GM12801 (cell line): ENCODE measurements around the gene GOLGA1.

Experiments used
- TF ChIP-seq, protein P1 (sequence below): IDR thresholded peaks from one replicate; pipeline ENCODE4 v1.5.1; 2011; ENCODE audit warnings: control low read depth; ENCODE audit not compliant: insufficient read length; ENCODE audit errors: extremely low read depth

The GOLGA1 gene

DNA sequence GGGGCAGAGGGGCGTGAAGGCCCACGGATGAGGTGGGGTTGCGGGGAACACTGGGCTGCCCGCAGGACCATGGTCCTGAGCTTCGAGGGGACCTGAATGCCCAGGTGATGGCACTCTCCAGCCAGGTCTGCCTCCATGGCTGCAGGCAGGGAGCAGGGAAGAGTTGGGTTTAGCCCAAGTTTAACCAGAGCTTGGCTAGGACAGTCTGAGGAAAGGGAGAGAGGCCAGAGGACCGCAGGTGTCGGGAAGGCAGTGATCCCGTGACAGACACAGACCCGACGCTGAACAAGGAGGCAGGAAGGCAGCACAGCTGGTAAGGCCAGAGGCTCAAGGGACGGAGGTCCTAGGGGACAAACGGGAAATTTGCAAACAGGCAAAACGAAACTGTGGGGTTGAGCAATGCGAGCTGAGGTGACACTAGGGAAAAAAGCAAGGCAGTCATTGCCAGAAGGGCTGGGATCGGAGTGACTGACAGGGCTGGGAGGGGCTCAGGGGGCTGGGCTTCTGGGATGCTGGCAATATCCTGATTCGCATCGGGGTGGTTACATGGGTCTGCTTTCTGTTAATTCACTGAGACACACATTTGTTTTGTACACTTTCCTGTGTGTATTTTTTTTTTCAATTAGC is 53.9 kb downstream of the GOLGA1 start:
- TF ChIP-seq, protein P1, sequence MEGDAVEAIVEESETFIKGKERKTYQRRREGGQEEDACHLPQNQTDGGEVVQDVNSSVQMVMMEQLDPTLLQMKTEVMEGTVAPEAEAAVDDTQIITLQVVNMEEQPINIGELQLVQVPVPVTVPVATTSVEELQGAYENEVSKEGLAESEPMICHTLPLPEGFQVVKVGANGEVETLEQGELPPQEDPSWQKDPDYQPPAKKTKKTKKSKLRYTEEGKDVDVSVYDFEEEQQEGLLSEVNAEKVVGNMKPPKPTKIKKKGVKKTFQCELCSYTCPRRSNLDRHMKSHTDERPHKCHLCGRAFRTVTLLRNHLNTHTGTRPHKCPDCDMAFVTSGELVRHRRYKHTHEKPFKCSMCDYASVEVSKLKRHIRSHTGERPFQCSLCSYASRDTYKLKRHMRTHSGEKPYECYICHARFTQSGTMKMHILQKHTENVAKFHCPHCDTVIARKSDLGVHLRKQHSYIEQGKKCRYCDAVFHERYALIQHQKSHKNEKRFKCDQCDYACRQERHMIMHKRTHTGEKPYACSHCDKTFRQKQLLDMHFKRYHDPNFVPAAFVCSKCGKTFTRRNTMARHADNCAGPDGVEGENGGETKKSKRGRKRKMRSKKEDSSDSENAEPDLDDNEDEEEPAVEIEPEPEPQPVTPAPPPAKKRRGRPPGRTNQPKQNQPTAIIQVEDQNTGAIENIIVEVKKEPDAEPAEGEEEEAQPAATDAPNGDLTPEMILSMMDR: no peak

DNA sequence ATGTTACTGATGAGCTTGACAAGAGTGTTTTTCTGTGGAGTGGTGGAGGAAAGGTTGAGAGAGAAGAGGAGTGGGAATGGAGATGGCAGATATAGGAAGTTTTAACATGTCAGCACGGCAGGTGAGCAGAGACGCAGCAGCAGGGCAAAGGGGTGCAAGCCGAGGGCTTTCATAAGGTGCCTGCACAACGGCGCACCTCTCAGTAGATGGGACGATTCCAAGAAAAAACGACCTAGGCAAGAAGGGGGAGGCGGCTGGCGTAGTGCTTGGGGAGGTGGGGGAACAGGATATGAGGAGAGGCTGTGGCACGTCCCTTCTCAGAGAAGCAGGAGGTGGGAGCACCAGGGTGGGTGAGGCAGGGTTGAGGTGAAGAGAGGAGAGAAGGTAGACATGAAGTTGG is 54.4 kb downstream of the GOLGA1 start:
- TF ChIP-seq, protein P1: no peak

DNA sequence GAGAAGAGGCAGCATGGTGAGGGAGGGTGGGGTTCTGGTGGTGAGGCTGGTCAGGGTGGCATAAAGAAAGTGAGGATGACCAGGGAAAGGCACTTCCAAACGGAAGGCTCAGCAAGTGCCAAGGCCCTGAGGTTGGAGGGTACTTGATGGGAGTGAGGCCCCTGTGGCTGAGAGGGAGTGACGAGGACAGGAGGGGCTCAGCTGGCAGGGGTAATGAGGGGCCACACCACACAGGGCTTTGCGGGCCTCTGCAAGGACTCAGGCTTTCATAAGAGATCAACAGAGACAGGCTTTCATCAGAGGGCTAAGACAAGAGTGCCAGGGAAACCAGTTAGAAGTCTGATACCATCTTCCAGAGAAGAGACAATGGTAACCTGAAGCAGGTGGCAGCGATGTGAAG is 55.3 kb downstream of the GOLGA1 start:
- TF ChIP-seq, protein P1: no peak

DNA sequence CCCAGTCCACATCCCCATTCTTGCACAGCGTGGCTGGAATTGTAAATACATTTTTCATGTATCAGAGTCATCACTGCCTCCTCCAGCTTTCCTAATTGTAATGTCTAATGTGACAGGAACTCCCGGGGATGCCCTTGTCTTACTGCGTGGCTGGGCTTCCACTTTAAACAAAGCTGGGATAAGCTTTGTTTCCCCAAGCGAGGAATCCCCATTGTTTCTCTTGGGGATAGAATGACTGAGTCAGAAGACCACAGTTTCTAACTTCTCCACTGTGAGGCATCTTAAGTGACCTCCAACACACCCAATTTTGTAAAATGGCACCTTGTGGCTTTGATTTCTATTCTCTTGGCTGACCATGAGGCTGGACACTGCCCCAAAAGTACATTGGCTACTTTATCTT is 56.5 kb downstream of the GOLGA1 start:
- TF ChIP-seq, protein P1: no peak

DNA sequence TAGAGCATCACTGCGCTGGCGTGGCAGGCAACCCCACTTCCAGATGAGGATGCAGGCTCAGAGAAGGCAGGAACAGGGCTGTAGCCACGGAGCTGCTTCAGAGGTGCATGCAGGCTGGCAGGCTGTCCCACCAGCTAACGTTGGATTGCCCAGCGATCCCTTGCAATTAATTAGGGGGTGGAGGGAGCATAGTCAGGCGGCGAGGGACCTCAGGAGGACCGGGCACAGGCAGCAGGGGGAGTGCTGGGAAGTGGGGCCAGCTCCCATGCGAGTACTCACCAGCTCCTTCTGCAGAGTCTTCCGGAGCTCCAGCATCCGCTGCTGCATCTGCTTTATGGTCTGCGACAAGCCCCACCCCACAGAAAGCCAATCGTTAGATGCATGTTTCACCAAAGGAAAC is 58.7 kb downstream of the GOLGA1 start:
- TF ChIP-seq, protein P1: no peak

DNA sequence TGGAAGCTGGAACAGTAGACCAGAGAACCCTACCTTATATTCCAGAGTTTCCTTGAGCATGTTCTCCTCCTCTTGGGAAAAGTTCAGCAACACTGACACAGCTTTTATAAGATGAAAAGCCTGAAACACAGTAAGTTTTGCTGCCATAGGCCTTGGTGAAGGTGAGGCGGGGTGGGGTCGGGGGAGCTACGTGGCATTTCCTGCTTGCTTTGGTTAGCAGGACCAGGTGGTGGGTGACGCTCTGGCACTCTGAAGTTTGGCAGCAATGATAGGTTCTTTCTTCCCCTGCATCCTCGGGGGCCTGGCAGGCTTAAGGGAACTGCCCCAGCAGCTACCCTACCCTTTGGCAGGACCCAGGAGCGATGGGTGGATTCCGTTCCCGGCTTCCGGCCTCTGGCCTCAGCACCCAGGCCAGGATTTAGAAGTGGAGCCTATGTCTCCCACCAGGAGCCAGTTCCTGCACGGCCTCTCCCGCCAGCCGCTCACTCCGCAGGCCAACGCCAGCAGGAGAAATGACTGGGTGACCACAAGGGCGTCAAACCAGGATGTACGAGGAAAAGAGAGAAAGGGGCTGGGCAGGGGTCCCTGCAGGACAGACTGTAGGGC is 59.6 kb downstream of the GOLGA1 start:
- TF ChIP-seq, protein P1: no peak

DNA sequence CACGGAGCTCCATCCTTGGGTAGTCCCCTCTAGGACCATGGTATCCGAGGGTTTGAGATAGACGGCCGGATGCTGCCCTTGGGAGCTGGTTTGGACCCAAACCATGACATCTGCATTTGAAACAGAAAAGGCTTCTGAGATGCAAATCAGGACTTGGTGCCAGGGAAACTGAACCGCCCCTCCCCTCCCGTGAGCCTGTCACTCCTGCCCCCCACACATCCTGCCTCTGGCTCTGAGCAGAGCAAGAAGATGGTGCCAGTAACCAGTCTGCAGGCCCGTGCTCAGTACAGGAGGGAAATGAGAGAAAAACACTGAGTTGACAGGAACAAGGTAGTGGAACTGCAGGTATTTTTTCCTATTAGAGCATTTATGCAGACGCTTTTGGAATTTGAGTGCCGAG is 60.4 kb downstream of the GOLGA1 start:
- TF ChIP-seq, protein P1: no peak
